ENCODE measurements around the gene AVPI1.
"Not testable (repeated sequence)": the region's sequence is repeated elsewhere in the genome, so short reads cannot be mapped to it uniquely, and the experiment has no call there.

The AVPI1 gene

GRCh38 chr10:97640174-97640867 is 46.7 kb downstream of the AVPI1 start, which contains the start of gene PI4K2A:
TSS of gene PI4K2A (plus strand) at chr10:97640671. CDS start at chr10:97640743, 72 bp downstream.
- peak; percentile 98 for DNase-seq (ENCODE audit: low spot score)

- not testable (repeated sequence) for DNase-seq (ENCODE audit: low spot score)
Observed at GRCh38 chr10:97639090-97639489, 48.0 kb downstream of the AVPI1 start.

GRCh38 chr10:97635577-97635976 is 51.5 kb downstream of the AVPI1 start:
- no peak for DNase-seq (ENCODE audit: low spot score)

- no peak for DNase-seq (ENCODE audit: low spot score)
Observed at GRCh38 chr10:97633921-97634320, 53.1 kb downstream of the AVPI1 start.

- peak; percentile 90 for DNase-seq (ENCODE audit: low spot score)
Observed at GRCh38 chr10:97632949-97633884, 53.8 kb downstream of the AVPI1 start, which contains the start of gene MORN4. TSS of gene MORN4 (minus strand) at chr10:97633500. CDS start at chr10:97619653, 13,847 bp downstream.

GRCh38 chr10:97631098-97631497 is 55.9 kb downstream of the AVPI1 start:
- DNase-seq (ENCODE audit: low spot score) = no peak

GRCh38 chr10:97629289-97629688 is 57.8 kb downstream of the AVPI1 start:
- DNase-seq (ENCODE audit: low spot score) = no peak

- DNase-seq (ENCODE audit: low spot score) = no peak
Observed at GRCh38 chr10:97628228-97628627, 58.8 kb downstream of the AVPI1 start.

GRCh38 chr10:97627731-97628130 is 59.3 kb downstream of the AVPI1 start:
- no peak for DNase-seq (ENCODE audit: low spot score)
